Esophagus muscularis mucosa (tissue), 3 donors: ENCODE results near the gene ZC3H15.

Experiments
- EP300 ChIP-seq: sonication (generic); formaldehyde crosslinking; IDR thresholded peaks from one replicate; pipeline ENCODE4 v1.6.1; 2017; ENCODE audit warnings: antibody characterized with exemption
- TF ChIP-seq, protein P1 (sequence below), 3 experiments: fragments of 200-600 bp in 2 of 3; fragments of 450-650 bp in 1 of 3; sonication (generic) in 2 of 3; IDR thresholded peaks; one replicate each; pipeline ENCODE4 v1.5.1; 2017 to 2019; ENCODE audit warnings: antibody characterized with exemption in 3 of 3, mild to moderate bottlenecking in 2 of 3, moderate library complexity in 1 of 3

DNA sequence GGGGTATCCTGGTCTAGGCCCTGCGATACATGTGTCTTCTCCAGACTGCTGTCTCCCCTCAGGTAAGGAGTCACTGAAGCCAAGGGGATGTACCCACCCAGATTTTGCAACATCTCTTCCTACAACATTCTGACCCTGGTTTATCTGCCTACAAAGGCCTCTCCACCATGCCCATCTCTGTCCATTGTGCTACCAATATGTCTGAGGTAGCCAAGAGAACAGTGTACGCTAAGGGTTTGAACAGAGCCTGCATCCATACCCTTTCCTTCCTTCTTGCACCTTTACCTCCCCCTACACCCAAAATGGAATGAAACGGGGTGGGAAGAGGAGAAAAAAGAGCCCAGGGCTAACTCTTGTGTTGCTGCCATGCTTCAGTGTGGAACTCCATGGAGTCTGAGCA lies 11.9 kb downstream of the ZC3H15 start:
- TF ChIP-seq, protein P1, sequence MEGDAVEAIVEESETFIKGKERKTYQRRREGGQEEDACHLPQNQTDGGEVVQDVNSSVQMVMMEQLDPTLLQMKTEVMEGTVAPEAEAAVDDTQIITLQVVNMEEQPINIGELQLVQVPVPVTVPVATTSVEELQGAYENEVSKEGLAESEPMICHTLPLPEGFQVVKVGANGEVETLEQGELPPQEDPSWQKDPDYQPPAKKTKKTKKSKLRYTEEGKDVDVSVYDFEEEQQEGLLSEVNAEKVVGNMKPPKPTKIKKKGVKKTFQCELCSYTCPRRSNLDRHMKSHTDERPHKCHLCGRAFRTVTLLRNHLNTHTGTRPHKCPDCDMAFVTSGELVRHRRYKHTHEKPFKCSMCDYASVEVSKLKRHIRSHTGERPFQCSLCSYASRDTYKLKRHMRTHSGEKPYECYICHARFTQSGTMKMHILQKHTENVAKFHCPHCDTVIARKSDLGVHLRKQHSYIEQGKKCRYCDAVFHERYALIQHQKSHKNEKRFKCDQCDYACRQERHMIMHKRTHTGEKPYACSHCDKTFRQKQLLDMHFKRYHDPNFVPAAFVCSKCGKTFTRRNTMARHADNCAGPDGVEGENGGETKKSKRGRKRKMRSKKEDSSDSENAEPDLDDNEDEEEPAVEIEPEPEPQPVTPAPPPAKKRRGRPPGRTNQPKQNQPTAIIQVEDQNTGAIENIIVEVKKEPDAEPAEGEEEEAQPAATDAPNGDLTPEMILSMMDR (IDR thresholded peaks at IDR 0.05): no peak
- no peak for TF ChIP-seq EP300
